HT-29 (cell line): ENCODE data around the gene MIF4GD. TPM values are rescaled to one million over a fixed set of nuclear protein-coding genes. Genes with fewer than 3 reads are reported as not detected.
"Not testable (repeated sequence)": the region's sequence is repeated elsewhere in the genome, so short reads cannot be mapped to it uniquely, and the experiment has no call there.

ENCODE experiments used
- DNase-seq: peaks from one replicate; pipeline ENCODE4 v3.0.0-alpha.2; 2015; ENCODE audit warnings: low spot score
- total RNA-seq: library from RNA; depleted of rRNA; stranded (reverse); fragments of >200 nt; shearing (Covaris generic); gene quantifications from 2 replicates; pipeline ENCODE4 v1.2.3, GENCODE V29; 2014; rRNA removed

MIF4GD gene
- 22.8 and 28.8 TPM in 2 replicates for total RNA-seq

- no peak for DNase-seq
Observed at GRCh38 chr17:75270966-75271232, at the start of gene MIF4GD. MIF4GD (minus strand) TSS chr17:75271231; CDS start chr17:75270195, 1,036 bp downstream.

GRCh38 chr17:75319904-75320691, 49.1 kb upstream of the MIF4GD start:
- DNase-seq: no peak

GRCh38 chr17:75318615-75319222, 47.7 kb upstream of the MIF4GD start:
- DNase-seq: no peak

GRCh38 chr17:75318211-75318610, 47.2 kb upstream of the MIF4GD start:
- DNase-seq: no peak

GRCh38 chr17:75317671-75318070, 46.6 kb upstream of the MIF4GD start:
- DNase-seq: no peak

- no peak for DNase-seq
Observed at GRCh38 chr17:75316253-75316652, 45.2 kb upstream of the MIF4GD start.

GRCh38 chr17:75315541-75316243, 44.7 kb upstream of the MIF4GD start:
- DNase-seq: no peak

GRCh38 chr17:75313941-75314551, 43.0 kb upstream of the MIF4GD start:
- no peak for DNase-seq

- peak; percentile 83 for DNase-seq
Observed at GRCh38 chr17:75308732-75309629, 38.0 kb upstream of the MIF4GD start.

- DNase-seq: peak; percentile 10
Observed at GRCh38 chr17:75307957-75308731, 37.1 kb upstream of the MIF4GD start.

- no peak for DNase-seq
Observed at GRCh38 chr17:75301502-75302206, 30.6 kb upstream of the MIF4GD start.

GRCh38 chr17:75301049-75301448, 30.0 kb upstream of the MIF4GD start:
- DNase-seq: no peak

- no peak for DNase-seq
Observed at GRCh38 chr17:75300280-75300679, 29.2 kb upstream of the MIF4GD start.

- DNase-seq: no peak
Observed at GRCh38 chr17:75295201-75296158, 24.4 kb upstream of the MIF4GD start.

- not testable (repeated sequence) for DNase-seq
Observed at GRCh38 chr17:75292810-75293448, 21.9 kb upstream of the MIF4GD start.

- peak; percentile 73 for DNase-seq
Observed at GRCh38 chr17:75289832-75290337, 18.9 kb upstream of the MIF4GD start.

- peak; percentile 98 for DNase-seq
Observed at GRCh38 chr17:75289115-75289831, 18.2 kb upstream of the MIF4GD start, which contains the start of gene SLC25A19. SLC25A19 (minus strand) TSS chr17:75289433; CDS start chr17:75286764, 2,669 bp downstream.
